Mesodermal cell (in vitro differentiated cells): ENCODE results near the gene MEIKIN.

Experiments used
- H3K27ac ChIP-seq: 2 replicates; pipeline ENCODE4 v1.7.0; 2013; ENCODE audit warnings: mild to moderate bottlenecking, low read depth, low read length, moderate library complexity; ENCODE audit not compliant: severe bottlenecking
- H3K36me3 ChIP-seq: 2 replicates; pipeline ENCODE4 v1.7.1; 2013; ENCODE audit warnings: mild to moderate bottlenecking, low read length, moderate library complexity; ENCODE audit not compliant: control insufficient read depth, insufficient read depth
- H3K4me1 ChIP-seq: one replicate; pipeline ENCODE4 v1.7.1; 2013; ENCODE audit warnings: mild to moderate bottlenecking, low read length; ENCODE audit not compliant: insufficient read depth, control insufficient read depth, poor library complexity, severe bottlenecking
- H3K4me3 ChIP-seq: 2 replicates; pipeline ENCODE4 v1.7.0; 2013; ENCODE audit warnings: low read length, control low read depth, mild to moderate bottlenecking; ENCODE audit not compliant: insufficient read depth, poor library complexity, severe bottlenecking; ENCODE audit errors: extremely low read depth
- H3K9me3 ChIP-seq: 2 replicates; pipeline ENCODE4 v1.7.1; 2013; ENCODE audit warnings: mild to moderate bottlenecking, low read length, moderate library complexity; ENCODE audit not compliant: control insufficient read depth
- WGBS, 2 experiments: methylation state at CpG; one replicate each; pipeline ENCODE4 v1.1.5; 2013; ENCODE audit warnings: missing lambda C conversion rate in 2 of 2; ENCODE audit not compliant: insufficient coverage in 2 of 2; 5-methylcytosine and 5-hydroxymethylcytosine counted together

MEIKIN gene

GRCh38 chr5:131973089-131973712 lies 27.7 kb upstream of the MEIKIN start:
- no peaks in the 10 kb centered on the region for H3K36me3 ChIP-seq
- no peak overlapping the region for H3K4me3 ChIP-seq
- H3K9me3 ChIP-seq = no peaks in the 10 kb centered on the region
- no peak overlapping the region for H3K27ac ChIP-seq
- H3K4me1 ChIP-seq = peaks cover 20% of the 10 kb centered on the region
- WGBS, 2 experiments = 92 to 95% methylated on average over 7 to 8 of the region's 9 CpGs

- H3K27ac ChIP-seq = no peak overlapping the region
- H3K4me1 ChIP-seq = no peaks in the 10 kb centered on the region
- no peaks in the 10 kb centered on the region for H3K36me3 ChIP-seq
- H3K9me3 ChIP-seq = no peaks in the 10 kb centered on the region
- 93 to 100% methylated on average over 1 to 2 of the region's 5 CpGs for WGBS, 2 experiments
- H3K4me3 ChIP-seq = no peak overlapping the region
Observed at GRCh38 chr5:131968396-131968954, 23.0 kb upstream of the MEIKIN start.

- Histone ChIP-seq H3K27ac (no peak overlapping the region), H3K4me3 (no peak overlapping the region), H3K9me3 (no peaks in the 10 kb centered on the region), H3K36me3 (no peaks in the 10 kb centered on the region), H3K4me1 (no peaks in the 10 kb centered on the region)
- 89 to 100% methylated on average over 1 of the region's 1 CpG for WGBS, 2 experiments
Observed at GRCh38 chr5:131966551-131966950, 21.1 kb upstream of the MEIKIN start.

DNA sequence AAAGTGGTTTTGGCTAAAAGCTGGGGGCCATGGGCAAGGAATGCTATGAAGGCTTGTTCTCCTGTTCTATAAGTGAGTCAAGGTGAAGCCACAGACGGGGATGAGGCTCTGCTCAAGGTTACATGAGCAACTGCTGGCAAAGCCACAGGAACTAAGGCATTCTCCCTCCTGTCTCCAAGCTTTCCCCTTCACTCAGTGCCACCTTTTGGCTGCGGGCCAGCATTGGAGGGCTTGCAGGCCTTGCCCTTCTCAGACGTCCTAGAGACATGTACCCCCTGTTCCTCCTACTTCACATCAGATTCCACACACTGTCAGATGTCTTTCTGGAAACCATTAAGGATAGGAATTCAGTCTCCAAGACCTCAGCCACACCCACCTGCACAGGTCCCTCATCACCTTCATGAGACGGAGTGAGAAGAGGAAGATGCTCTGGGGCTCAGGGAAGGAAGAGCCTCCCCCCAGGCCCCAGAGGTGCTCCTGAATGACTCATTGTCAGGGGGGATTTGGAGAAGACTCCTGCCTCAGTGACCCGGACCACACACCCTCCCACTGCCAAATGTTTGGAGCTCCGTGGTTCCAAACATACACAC lies 20.5 kb upstream of the MEIKIN start:
- Histone ChIP-seq H3K4me1 (no peaks in the 10 kb centered on the region), H3K36me3 (no peaks in the 10 kb centered on the region), H3K27ac (no peak overlapping the region), H3K4me3 (no peak overlapping the region), H3K9me3 (no peaks in the 10 kb centered on the region)
- 68 to 72% methylated on average over 4 to 5 of the region's 6 CpGs for WGBS, 2 experiments

- no peak overlapping the region for H3K4me3 ChIP-seq
- no peaks in the 10 kb centered on the region for H3K36me3 ChIP-seq
- 88 to 100% methylated on average over 1 to 2 of the region's 3 CpGs for WGBS, 2 experiments
- H3K9me3 ChIP-seq = no peaks in the 10 kb centered on the region
- no peaks in the 10 kb centered on the region for H3K4me1 ChIP-seq
- H3K27ac ChIP-seq = no peak overlapping the region
Observed at GRCh38 chr5:131959906-131960305, 14.4 kb upstream of the MEIKIN start.

GRCh38 chr5:131959136-131959535 lies 13.7 kb upstream of the MEIKIN start:
- 95 to 96% methylated on average over 3 to 5 of the region's 5 CpGs for WGBS, 2 experiments
- H3K4me3 ChIP-seq = no peak overlapping the region
- no peaks in the 10 kb centered on the region for H3K36me3 ChIP-seq
- H3K9me3 ChIP-seq = no peaks in the 10 kb centered on the region
- no peak overlapping the region for H3K27ac ChIP-seq
- H3K4me1 ChIP-seq = no peaks in the 10 kb centered on the region

DNA sequence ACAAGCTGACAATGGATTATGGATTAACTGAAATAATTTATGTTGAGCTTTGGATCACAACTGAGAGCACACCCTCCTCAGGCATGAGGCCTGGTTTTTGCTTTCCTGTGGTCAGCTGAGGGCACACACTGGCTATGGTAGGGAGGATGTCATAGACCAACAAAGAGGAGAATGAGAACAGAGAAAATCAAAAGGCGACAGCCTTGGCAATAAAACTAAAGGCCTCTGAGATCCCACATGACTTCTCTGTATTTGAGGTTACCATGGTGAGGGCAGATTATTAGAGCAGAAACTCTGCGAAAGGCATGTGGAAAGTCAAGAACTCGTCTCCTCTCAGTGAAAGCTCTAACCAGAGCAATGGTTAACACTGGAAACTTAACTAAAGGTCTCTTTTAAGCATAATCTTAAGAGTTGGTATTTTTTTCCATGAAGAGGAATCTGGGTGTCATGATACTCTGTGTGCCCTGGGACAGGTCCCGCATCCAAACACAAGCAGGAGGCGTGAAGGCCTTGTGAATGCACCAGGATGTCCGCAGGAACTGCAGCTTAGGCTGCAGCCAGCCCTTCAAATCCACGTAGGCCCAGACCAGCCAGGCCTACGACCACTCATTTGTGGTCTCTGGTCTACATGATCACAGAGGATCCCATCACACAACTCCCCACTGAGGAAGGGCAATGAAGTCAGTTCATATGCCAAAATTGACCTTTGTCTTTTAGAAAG lies 12.4 kb upstream of the MEIKIN start:
- no peaks in the 10 kb centered on the region for H3K9me3 ChIP-seq
- H3K4me3 ChIP-seq = no peak overlapping the region
- 85 to 87% methylated on average over 5 to 7 of the region's 8 CpGs for WGBS, 2 experiments
- H3K4me1 ChIP-seq = no peaks in the 10 kb centered on the region
- H3K27ac ChIP-seq = no peak overlapping the region
- no peaks in the 10 kb centered on the region for H3K36me3 ChIP-seq

DNA sequence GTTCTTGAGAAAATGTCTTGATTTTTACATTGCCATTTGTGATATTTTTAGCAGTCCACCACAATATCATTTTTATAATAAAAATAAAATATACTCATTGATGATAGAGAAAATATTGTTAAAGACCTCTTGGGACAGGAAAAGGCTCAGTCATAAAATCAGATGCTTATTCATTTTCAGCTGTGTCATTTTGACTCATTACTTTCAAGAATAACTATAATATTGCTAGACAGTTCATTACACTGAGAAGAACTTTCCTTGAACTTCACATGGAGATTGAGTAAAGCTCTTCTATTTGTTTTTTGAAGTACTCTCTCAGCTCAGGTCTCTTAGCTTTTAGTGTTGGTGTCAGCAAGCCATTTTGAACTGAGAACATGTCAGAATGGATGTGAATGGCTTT lies 8.5 kb upstream of the MEIKIN start:
- no peaks in the 10 kb centered on the region for H3K36me3 ChIP-seq
- H3K9me3 ChIP-seq = no peaks in the 10 kb centered on the region
- H3K4me3 ChIP-seq = no peak overlapping the region
- H3K4me1 ChIP-seq = no peaks in the 10 kb centered on the region
- H3K27ac ChIP-seq = no peak overlapping the region

DNA sequence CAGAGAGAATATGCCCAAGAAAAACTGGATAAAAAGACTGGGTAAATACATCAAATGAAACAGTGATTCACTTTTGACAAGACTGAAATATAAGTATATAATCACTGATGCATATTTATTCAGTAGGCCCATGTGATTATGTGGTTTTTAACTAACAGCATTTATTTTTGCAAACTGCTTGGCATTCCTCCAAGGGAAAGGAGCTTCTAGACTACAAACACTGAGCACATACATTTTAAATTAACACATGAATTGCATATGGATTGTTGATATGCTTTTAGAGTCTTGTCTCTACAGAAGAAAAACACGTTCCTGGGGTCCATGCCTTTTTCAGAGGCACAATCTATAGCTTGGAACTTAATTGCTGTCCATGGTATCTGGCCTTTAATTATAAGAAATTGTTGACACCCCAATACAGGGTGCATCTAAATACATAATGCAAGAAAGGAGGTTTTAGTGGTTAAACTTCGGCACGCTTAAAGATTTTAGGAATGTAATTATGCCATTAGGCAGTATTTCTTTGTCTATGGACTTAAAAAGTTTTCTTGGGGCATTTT lies 6.9 kb upstream of the MEIKIN start:
- Histone ChIP-seq H3K27ac (no peak overlapping the region), H3K36me3 (no peaks in the 10 kb centered on the region), H3K4me1 (no peaks in the 10 kb centered on the region), H3K9me3 (no peaks in the 10 kb centered on the region), H3K4me3 (no peak overlapping the region)
- 62% methylated on average over 2 of the region's 3 CpGs; no CpG with 5 or more reads in 1 of the 2 experiments for WGBS, 2 experiments

DNA sequence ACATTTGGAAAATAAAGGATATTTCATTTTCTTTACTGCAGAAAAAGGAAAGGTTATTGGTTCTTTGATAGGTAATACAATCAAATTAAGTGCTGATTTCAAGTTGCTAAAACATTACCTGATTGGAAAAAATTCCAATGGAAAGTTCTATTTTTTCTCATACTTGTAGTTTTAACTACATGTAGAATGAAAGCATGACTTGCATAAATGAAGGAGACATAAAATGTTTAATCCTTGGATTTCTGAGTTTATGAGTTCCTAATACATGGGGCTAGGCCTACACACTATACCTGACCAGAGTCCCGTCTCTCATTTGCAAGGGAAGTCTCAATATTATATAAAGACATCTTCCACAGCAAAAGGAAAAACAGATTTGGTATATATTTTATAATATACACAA lies 5.2 kb upstream of the MEIKIN start:
- no CpG with 5 or more reads among the region's 1 CpG for WGBS, 2 experiments
- no peak overlapping the region for H3K27ac ChIP-seq
- H3K36me3 ChIP-seq = no peaks in the 10 kb centered on the region
- H3K9me3 ChIP-seq = no peaks in the 10 kb centered on the region
- no peak overlapping the region for H3K4me3 ChIP-seq
- no peaks in the 10 kb centered on the region for H3K4me1 ChIP-seq
